H1 (cell line): Measurements from ENCODE around the gene MRE11.

Source experiments
- CBX8 ChIP-seq: fragments of 300-800, 300-1000 bp; sonication (generic); IDR thresholded peaks from 2 replicates; pipeline ENCODE4 v1.7.1; 2016; ENCODE audit warnings: low read depth, low read length, borderline replicate concordance
- EGR1 ChIP-seq: IDR thresholded peaks from 2 replicates; pipeline ENCODE4 v1.6.1; 2011; ENCODE audit warnings: low read depth, low read length, borderline replicate concordance
- EP300 ChIP-seq, 2 experiments: IDR thresholded peaks; 1 replicate in 1 of 2; 2 replicates in 1 of 2; pipeline ENCODE4 v1.6.1; 2011 to 2012; ENCODE audit warnings: low read depth in 2 of 2, low read length in 2 of 2, mild to moderate bottlenecking in 2 of 2, borderline replicate concordance in 1 of 2, inconsistent platforms in 1 of 2, moderate library complexity in 1 of 2
- MAFK ChIP-seq: IDR thresholded peaks from 2 replicates; pipeline ENCODE4 v1.6.1; 2012; ENCODE audit warnings: low read depth, mild to moderate bottlenecking, improper control_type of control experiment, low read length
- POLR2AphosphoS5 ChIP-seq: IDR thresholded peaks from 2 replicates; pipeline ENCODE4 v1.6.1; 2011; ENCODE audit warnings: low read depth, low read length
- YY1 ChIP-seq: IDR thresholded peaks from 2 replicates; pipeline ENCODE4 v1.6.1; 2011; ENCODE audit warnings: low read depth, mild to moderate bottlenecking, low read length
- TF ChIP-seq, protein P1 (sequence below), 3 experiments: IDR thresholded peaks; 1 replicate in 2 of 3; 2 replicates in 1 of 3; pipeline versions ENCODE4 v1.5.1 to v1.6.1; 2011; ENCODE audit warnings: low read length in 3 of 3, mild to moderate bottlenecking in 3 of 3, inconsistent platforms in 2 of 3, low read depth in 1 of 3, moderate library complexity in 1 of 3; ENCODE audit not compliant: insufficient read depth in 1 of 3; ENCODE audit errors: control extremely low read depth in 1 of 3
- TF ChIP-seq, protein P2 (sequence below): IDR thresholded peaks from 2 replicates; pipeline ENCODE4 v1.6.1; 2012; ENCODE audit warnings: low read length, inconsistent platforms

DNA sequence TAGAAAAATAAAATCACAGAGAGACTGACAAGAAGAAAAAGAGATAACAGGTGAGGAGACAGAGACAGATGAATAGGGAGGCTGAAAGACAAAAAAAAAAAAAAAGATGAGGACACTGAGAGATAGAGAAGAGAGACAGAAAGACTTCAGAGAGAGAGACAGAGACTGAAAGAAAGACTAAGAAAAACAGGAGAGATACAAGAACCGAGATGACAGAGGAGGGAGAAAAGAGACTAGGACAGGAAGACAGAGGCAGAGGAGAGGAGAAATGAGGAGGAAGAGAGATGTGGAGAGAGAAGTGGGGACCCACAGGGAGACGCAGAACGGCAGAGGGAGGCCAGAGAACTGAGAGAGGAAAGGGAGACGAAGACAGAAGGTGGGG, 93.2 kb downstream of the MRE11 start:
- TF ChIP-seq, protein P1, sequence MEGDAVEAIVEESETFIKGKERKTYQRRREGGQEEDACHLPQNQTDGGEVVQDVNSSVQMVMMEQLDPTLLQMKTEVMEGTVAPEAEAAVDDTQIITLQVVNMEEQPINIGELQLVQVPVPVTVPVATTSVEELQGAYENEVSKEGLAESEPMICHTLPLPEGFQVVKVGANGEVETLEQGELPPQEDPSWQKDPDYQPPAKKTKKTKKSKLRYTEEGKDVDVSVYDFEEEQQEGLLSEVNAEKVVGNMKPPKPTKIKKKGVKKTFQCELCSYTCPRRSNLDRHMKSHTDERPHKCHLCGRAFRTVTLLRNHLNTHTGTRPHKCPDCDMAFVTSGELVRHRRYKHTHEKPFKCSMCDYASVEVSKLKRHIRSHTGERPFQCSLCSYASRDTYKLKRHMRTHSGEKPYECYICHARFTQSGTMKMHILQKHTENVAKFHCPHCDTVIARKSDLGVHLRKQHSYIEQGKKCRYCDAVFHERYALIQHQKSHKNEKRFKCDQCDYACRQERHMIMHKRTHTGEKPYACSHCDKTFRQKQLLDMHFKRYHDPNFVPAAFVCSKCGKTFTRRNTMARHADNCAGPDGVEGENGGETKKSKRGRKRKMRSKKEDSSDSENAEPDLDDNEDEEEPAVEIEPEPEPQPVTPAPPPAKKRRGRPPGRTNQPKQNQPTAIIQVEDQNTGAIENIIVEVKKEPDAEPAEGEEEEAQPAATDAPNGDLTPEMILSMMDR (IDR thresholded peaks at IDR 0.05; ENCODE audit: control extremely low read depth in 1 of 3, insufficient read depth in 1 of 3, low read depth in 1 of 3, low read length in 3 of 3), result no peak
- TF ChIP-seq EGR1, result no peak
- TF ChIP-seq POLR2AphosphoS5, result no peak
- no peak for TF ChIP-seq EP300 (IDR thresholded peaks at IDR 0.05; ENCODE audit: borderline replicate concordance in 1 of 2, low read depth in 2 of 2, low read length in 2 of 2)
- no peak for TF ChIP-seq MAFK
- TF ChIP-seq, protein P2, sequence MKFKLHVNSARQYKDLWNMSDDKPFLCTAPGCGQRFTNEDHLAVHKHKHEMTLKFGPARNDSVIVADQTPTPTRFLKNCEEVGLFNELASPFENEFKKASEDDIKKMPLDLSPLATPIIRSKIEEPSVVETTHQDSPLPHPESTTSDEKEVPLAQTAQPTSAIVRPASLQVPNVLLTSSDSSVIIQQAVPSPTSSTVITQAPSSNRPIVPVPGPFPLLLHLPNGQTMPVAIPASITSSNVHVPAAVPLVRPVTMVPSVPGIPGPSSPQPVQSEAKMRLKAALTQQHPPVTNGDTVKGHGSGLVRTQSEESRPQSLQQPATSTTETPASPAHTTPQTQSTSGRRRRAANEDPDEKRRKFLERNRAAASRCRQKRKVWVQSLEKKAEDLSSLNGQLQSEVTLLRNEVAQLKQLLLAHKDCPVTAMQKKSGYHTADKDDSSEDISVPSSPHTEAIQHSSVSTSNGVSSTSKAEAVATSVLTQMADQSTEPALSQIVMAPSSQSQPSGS, result no peak
- no peak for TF ChIP-seq YY1
- TF ChIP-seq CBX8, result no peak
